K562 (cell line): ENCODE data around the gene ZNF260. TPM values are rescaled to one million over a fixed set of nuclear protein-coding genes. Genes with fewer than 3 reads are reported as not detected.

Experiments
- ARID3A ChIP-seq: IDR thresholded peaks from 2 replicates; pipeline ENCODE4 v1.6.1; 2012; ENCODE audit warnings: low read depth, low read length, improper control_type of control experiment, borderline replicate concordance
- BRD9 ChIP-seq: fragments of 450-650 bp; IDR thresholded peaks from 2 replicates; pipeline ENCODE4 v1.6.1; 2018; ENCODE audit warnings: low read depth; ENCODE audit not compliant: partially characterized antibody
- CREB3 ChIP-seq: fragments of 450-650 bp; conservative IDR thresholded peaks from 2 replicates; pipeline ENCODE4 v1.6.1; 2016; ENCODE audit warnings: missing genetic modification characterization, low read depth, mild to moderate bottlenecking, missing compliant biosample characterization, moderate library complexity
- ELF2 ChIP-seq: fragments of 250-450 bp; sonication (Bioruptor Pico); IDR thresholded peaks from 2 replicates; pipeline ENCODE4 v1.5.0; 2021; ENCODE audit warnings: mild to moderate bottlenecking
- HDAC1 ChIP-seq, 2 experiments: fragments of 450-650 bp; IDR thresholded peaks; 2 replicates each; pipeline ENCODE4 v1.6.1; 2016 to 2017; ENCODE audit warnings: inconsistent platforms in 1 of 2, mild to moderate bottlenecking in 1 of 2, moderate library complexity in 1 of 2
- HNRNPL ChIP-seq: fragments of 200-400 bp; formaldehyde crosslinking; IDR thresholded peaks from 2 replicates; pipeline ENCODE4 v1.6.1; 2017; ENCODE audit warnings: low read depth, mild to moderate bottlenecking, low read length
- IRF1 ChIP-seq: sonication (generic); formaldehyde crosslinking; IDR thresholded peaks from 2 replicates; pipeline ENCODE4 v1.8.0; 2022; ENCODE audit warnings: missing genetic modification reagents, mild to moderate bottlenecking, borderline replicate concordance
- IRF2 ChIP-seq: sonication (generic); formaldehyde crosslinking; IDR thresholded peaks from 2 replicates; pipeline ENCODE4 v1.8.1; 2022; ENCODE audit warnings: mild to moderate bottlenecking, missing genetic modification reagents
- KAT2B ChIP-seq: IDR thresholded peaks from one replicate; pipeline ENCODE4 v1.6.1; 2012; ENCODE audit warnings: low read depth, mild to moderate bottlenecking, control low read depth, inconsistent platforms, low read length, moderate library complexity
- KLF1 ChIP-seq: fragments of 450-650 bp; IDR thresholded peaks from 2 replicates; pipeline ENCODE4 v1.6.1; 2016; ENCODE audit warnings: missing genetic modification characterization, missing compliant biosample characterization
- MCM3 ChIP-seq: fragments of 450-650 bp; IDR thresholded peaks from 2 replicates; pipeline ENCODE4 v1.6.1; 2016
- SRSF9 ChIP-seq: fragments of 200-400 bp; formaldehyde crosslinking; IDR thresholded peaks from 2 replicates; pipeline ENCODE4 v1.6.1; 2017; ENCODE audit warnings: low read depth, low read length, borderline replicate concordance
- ZKSCAN8 ChIP-seq: fragments of 200-800 bp; sonication (Bioruptor generic); IDR thresholded peaks from 2 replicates; pipeline ENCODE4 v1.6.1; 2016; ENCODE audit warnings: missing genetic modification characterization, missing compliant biosample characterization
- polyA plus RNA-seq, 8 experiments: library from polyadenylated mRNA; depleted of rRNA in 4 of 8; stranded (reverse) in 5 of 8; unstranded in 3 of 8; fragments of >200 nt; fragmentation: Nextera tagmentation in 2 of 8; fragmentation: Illumina TruSeq in 1 of 8; extraction: Ambion mirVana in 2 of 8; extraction: Trizol in 1 of 8; gene quantifications; 2 replicates each; pipeline versions ENCODE4 v1.2.1 to v1.2.3, GENCODE V29; 2011 to 2014; ENCODE audit warnings: inconsistent platforms in 1 of 8, missing spikeins in 1 of 8
- total RNA-seq, 7 experiments: library from RNA; depleted of rRNA in 6 of 7; stranded (reverse); fragments of >200 nt in 6 of 7; fragmentation: Illumina TruSeq in 2 of 7; extraction: Trizol in 2 of 7; gene quantifications; 2 replicates each; pipeline versions ENCODE4 v1.2.1 to v1.2.3, GENCODE V29; 2011 to 2021; ENCODE audit warnings: low replicate concordance in 1 of 7
- TF ChIP-seq, protein P1 (sequence below), 2 experiments: fragments of 450-650 bp in 1 of 2; IDR thresholded peaks; 2 replicates each; pipeline ENCODE4 v1.6.1; 2011 to 2017; ENCODE audit warnings: low read depth in 2 of 2, antibody characterized with exemption in 1 of 2, borderline replicate concordance in 1 of 2, low read length in 1 of 2, mild to moderate bottlenecking in 1 of 2, mixed read lengths in 1 of 2; ENCODE audit not compliant: control insufficient read depth in 1 of 2
- TF ChIP-seq, protein P2 (sequence below): fragments of 450-650 bp; formaldehyde crosslinking; IDR thresholded peaks from 2 replicates; pipeline ENCODE4 v1.4.0; 2020; ENCODE audit warnings: mild to moderate bottlenecking, moderate library complexity
- TF ChIP-seq, protein P3 (sequence below): sonication (generic); formaldehyde crosslinking; IDR thresholded peaks from 2 replicates; pipeline ENCODE4 v1.8.0; 2023; ENCODE audit warnings: mild to moderate bottlenecking, missing genetic modification reagents

Gene ZNF260
- total and polyA plus RNA-seq, 9 of the 15 experiments (the other 6 are each of a cell fraction or from before 2014, with no cell fraction given): 2.6 to 16.6 (median 5.8) TPM

DNA sequence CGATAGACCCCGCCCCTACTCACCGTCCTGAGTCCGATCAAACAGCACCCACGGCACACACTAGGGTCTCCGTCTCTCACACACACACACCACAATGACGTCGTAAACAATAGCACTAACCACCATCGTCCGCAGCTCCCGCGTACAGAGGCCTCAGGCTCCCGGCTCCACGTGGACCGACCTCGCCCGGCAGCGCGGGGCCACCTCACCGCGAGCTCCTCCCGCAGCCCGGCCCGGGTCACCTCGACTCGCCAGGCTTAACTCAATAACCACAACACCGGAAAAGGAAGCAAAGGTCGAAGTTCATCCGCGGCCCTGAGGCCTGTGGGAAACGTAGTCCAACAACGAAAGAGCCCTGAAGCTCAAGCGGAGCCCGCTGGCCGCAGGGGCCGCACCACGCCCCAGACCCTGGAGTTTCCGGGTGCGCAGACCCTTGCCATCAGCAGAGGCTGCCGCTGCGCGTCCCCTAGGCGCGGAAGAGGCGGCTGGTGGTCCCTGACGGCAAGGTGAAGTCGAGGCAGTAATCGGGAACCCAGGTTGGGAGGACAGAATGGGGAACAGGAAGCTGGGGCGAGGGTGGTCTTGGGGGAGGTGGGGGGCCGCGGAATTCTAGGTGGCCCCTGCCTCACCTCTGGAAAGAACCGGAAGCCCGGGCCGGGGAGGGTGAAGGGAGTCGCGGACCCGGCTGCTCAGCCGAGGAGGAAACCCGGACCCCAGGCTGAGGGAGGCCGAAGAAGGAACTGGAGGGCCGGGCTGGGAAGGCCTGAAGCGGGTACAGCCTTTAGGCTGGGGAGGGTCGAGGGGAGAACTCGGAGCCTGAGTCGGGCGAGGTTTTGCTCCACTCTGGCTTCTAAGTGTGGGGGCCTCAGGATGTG, 45.2 kb upstream of the ZNF260 start, which contains the start of gene ZNF529 (continued):
- TF ChIP-seq, protein P1, sequence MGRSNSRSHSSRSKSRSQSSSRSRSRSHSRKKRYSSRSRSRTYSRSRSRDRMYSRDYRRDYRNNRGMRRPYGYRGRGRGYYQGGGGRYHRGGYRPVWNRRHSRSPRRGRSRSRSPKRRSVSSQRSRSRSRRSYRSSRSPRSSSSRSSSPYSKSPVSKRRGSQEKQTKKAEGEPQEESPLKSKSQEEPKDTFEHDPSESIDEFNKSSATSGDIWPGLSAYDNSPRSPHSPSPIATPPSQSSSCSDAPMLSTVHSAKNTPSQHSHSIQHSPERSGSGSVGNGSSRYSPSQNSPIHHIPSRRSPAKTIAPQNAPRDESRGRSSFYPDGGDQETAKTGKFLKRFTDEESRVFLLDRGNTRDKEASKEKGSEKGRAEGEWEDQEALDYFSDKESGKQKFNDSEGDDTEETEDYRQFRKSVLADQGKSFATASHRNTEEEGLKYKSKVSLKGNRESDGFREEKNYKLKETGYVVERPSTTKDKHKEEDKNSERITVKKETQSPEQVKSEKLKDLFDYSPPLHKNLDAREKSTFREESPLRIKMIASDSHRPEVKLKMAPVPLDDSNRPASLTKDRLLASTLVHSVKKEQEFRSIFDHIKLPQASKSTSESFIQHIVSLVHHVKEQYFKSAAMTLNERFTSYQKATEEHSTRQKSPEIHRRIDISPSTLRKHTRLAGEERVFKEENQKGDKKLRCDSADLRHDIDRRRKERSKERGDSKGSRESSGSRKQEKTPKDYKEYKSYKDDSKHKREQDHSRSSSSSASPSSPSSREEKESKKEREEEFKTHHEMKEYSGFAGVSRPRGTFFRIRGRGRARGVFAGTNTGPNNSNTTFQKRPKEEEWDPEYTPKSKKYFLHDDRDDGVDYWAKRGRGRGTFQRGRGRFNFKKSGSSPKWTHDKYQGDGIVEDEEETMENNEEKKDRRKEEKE (IDR thresholded peaks at IDR 0.05; ENCODE audit: borderline replicate concordance in 1 of 2, control insufficient read depth in 1 of 2, low read depth in 2 of 2, low read length in 1 of 2): no peak
- TF ChIP-seq ARID3A (no peak), SRSF9 (no peak), ELF2 (CRISPR knock-in tag) (0 out of 2 replicates have a peak, but pooled peaks have one; percentile 55), MCM3 (no peak), BRD9 (no peak), HDAC1 (IDR thresholded peaks at IDR 0.05) (peak in 1 of 2 experiments; percentile 99; a peak in 2 of 4 replicates), ZKSCAN8 (CRISPR knock-in tag) (no peak), KLF1 (no peak; the same call in 1 of the 2 replicates), HNRNPL (no peak), IRF1 (CRISPR knock-in tag) (no peak), CREB3 (tag) (0 out of 2 replicates have a peak, but pooled peaks have one; percentile 59), KAT2B (no peak), IRF2 (CRISPR knock-in tag) (no peak)
- TF ChIP-seq, protein P2, sequence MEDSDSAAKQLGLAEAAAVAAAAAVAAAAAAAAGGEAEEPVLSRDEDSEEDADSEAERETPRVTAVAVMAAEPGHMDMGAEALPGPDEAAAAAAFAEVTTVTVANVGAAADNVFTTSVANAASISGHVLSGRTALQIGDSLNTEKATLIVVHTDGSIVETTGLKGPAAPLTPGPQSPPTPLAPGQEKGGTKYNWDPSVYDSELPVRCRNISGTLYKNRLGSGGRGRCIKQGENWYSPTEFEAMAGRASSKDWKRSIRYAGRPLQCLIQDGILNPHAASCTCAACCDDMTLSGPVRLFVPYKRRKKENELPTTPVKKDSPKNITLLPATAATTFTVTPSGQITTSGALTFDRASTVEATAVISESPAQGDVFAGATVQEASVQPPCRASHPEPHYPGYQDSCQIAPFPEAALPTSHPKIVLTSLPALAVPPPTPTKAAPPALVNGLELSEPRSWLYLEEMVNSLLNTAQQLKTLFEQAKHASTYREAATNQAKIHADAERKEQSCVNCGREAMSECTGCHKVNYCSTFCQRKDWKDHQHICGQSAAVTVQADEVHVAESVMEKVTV (CRISPR knock-in tag): no peak
- TF ChIP-seq, protein P3, sequence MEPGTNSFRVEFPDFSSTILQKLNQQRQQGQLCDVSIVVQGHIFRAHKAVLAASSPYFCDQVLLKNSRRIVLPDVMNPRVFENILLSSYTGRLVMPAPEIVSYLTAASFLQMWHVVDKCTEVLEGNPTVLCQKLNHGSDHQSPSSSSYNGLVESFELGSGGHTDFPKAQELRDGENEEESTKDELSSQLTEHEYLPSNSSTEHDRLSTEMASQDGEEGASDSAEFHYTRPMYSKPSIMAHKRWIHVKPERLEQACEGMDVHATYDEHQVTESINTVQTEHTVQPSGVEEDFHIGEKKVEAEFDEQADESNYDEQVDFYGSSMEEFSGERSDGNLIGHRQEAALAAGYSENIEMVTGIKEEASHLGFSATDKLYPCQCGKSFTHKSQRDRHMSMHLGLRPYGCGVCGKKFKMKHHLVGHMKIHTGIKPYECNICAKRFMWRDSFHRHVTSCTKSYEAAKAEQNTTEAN: no peak
